ENCODE measurements around the gene LSS. TPM values are rescaled to one million over a fixed set of nuclear protein-coding genes. Genes with fewer than 3 reads are reported as not detected.
"Not testable (repeated sequence)": the region's sequence is repeated elsewhere in the genome, so short reads cannot be mapped to it uniquely, and the experiment has no call there.

LSS gene
- total and polyA plus RNA-seq, 4 donors = 27.6 to 194 (median 89.3) TPM

DNA sequence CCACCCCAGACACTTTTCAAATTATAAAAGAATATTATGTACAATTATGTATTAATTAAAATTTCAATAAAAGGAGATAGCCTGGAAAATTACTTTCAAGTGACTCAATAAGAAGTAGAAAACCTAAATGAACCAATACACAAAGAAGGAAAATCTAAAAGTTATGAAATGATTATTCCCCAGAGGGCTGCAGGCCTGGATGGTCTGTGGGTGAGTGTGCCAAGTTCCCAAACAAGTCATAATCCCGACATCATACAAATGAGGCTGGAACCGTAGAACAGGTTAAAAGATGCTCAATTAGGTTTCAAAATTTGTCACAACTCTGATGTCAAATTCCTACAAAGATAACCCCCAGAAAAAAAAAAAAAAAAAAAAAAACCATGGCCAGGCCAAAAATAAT lies 57.0 kb downstream of the LSS start:
- WGBS = 82% methylated on average over 2 of the region's 2 CpGs
- no peaks in the 10 kb centered on the region for H3K27me3 ChIP-seq (ENCODE audit: control insufficient read depth in 4 of 4, insufficient read depth in 4 of 4, low read length in 3 of 4)
- H3K4me3 ChIP-seq (ENCODE audit: low read depth in 1 of 3, low read length in 3 of 3) = no peak overlapping the region
- no peaks in the 10 kb centered on the region for H3K4me1 ChIP-seq (ENCODE audit: control insufficient read depth in 4 of 4, insufficient read depth in 4 of 4, low read length in 3 of 4)
- H3K9ac ChIP-seq (ENCODE audit: low read depth in 1 of 2, low read length in 2 of 2) = no peak overlapping the region
- H3K27ac ChIP-seq (ENCODE audit: low read depth in 1 of 2, low read length in 2 of 2) = no peak overlapping the region
- H3K9me3 ChIP-seq (ENCODE audit: control insufficient read depth in 4 of 4, low read length in 3 of 4) = peaks cover 0 to 2% (median 0%) of the 10 kb centered on the region in 4 donors
- TF ChIP-seq FOXA1 (IDR thresholded peaks at IDR 0.05) (no peak), NR2F2 (IDR thresholded peaks at IDR 0.05) (no peak), HNF4A (conservative IDR thresholded peaks at IDR 0.05) (no peak), SP1 (IDR thresholded peaks at IDR 0.05) (no peak), YY1 (IDR thresholded peaks at IDR 0.05) (no peak), EGR1 (IDR thresholded peaks at IDR 0.05; ENCODE audit: low read depth in 2 of 2) (no peak), RXRA (IDR thresholded peaks at IDR 0.05) (no peak), TAF1 (conservative IDR thresholded peaks at IDR 0.05) (no peak)
- TF ChIP-seq, protein P1, sequence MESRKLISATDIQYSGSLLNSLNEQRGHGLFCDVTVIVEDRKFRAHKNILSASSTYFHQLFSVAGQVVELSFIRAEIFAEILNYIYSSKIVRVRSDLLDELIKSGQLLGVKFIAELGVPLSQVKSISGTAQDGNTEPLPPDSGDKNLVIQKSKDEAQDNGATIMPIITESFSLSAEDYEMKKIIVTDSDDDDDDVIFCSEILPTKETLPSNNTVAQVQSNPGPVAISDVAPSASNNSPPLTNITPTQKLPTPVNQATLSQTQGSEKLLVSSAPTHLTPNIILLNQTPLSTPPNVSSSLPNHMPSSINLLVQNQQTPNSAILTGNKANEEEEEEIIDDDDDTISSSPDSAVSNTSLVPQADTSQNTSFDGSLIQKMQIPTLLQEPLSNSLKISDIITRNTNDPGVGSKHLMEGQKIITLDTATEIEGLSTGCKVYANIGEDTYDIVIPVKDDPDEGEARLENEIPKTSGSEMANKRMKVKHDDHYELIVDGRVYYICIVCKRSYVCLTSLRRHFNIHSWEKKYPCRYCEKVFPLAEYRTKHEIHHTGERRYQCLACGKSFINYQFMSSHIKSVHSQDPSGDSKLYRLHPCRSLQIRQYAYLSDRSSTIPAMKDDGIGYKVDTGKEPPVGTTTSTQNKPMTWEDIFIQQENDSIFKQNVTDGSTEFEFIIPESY (IDR thresholded peaks at IDR 0.05) = no peak
- TF ChIP-seq, protein P2, sequence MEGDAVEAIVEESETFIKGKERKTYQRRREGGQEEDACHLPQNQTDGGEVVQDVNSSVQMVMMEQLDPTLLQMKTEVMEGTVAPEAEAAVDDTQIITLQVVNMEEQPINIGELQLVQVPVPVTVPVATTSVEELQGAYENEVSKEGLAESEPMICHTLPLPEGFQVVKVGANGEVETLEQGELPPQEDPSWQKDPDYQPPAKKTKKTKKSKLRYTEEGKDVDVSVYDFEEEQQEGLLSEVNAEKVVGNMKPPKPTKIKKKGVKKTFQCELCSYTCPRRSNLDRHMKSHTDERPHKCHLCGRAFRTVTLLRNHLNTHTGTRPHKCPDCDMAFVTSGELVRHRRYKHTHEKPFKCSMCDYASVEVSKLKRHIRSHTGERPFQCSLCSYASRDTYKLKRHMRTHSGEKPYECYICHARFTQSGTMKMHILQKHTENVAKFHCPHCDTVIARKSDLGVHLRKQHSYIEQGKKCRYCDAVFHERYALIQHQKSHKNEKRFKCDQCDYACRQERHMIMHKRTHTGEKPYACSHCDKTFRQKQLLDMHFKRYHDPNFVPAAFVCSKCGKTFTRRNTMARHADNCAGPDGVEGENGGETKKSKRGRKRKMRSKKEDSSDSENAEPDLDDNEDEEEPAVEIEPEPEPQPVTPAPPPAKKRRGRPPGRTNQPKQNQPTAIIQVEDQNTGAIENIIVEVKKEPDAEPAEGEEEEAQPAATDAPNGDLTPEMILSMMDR (IDR thresholded peaks at IDR 0.05; ENCODE audit: low read depth, low read length, missing input control) = no peak
- TF ChIP-seq, protein P3, sequence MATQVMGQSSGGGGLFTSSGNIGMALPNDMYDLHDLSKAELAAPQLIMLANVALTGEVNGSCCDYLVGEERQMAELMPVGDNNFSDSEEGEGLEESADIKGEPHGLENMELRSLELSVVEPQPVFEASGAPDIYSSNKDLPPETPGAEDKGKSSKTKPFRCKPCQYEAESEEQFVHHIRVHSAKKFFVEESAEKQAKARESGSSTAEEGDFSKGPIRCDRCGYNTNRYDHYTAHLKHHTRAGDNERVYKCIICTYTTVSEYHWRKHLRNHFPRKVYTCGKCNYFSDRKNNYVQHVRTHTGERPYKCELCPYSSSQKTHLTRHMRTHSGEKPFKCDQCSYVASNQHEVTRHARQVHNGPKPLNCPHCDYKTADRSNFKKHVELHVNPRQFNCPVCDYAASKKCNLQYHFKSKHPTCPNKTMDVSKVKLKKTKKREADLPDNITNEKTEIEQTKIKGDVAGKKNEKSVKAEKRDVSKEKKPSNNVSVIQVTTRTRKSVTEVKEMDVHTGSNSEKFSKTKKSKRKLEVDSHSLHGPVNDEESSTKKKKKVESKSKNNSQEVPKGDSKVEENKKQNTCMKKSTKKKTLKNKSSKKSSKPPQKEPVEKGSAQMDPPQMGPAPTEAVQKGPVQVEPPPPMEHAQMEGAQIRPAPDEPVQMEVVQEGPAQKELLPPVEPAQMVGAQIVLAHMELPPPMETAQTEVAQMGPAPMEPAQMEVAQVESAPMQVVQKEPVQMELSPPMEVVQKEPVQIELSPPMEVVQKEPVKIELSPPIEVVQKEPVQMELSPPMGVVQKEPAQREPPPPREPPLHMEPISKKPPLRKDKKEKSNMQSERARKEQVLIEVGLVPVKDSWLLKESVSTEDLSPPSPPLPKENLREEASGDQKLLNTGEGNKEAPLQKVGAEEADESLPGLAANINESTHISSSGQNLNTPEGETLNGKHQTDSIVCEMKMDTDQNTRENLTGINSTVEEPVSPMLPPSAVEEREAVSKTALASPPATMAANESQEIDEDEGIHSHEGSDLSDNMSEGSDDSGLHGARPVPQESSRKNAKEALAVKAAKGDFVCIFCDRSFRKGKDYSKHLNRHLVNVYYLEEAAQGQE (IDR thresholded peaks at IDR 0.05) = no peak
- TF ChIP-seq, protein P4, sequence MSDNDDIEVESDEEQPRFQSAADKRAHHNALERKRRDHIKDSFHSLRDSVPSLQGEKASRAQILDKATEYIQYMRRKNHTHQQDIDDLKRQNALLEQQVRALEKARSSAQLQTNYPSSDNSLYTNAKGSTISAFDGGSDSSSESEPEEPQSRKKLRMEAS (IDR thresholded peaks at IDR 0.05) = no peak
- TF ChIP-seq, protein P5, sequence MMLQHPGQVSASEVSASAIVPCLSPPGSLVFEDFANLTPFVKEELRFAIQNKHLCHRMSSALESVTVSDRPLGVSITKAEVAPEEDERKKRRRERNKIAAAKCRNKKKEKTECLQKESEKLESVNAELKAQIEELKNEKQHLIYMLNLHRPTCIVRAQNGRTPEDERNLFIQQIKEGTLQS (IDR thresholded peaks at IDR 0.05) = no peak
- H3K36me3 ChIP-seq (ENCODE audit: control insufficient read depth in 4 of 4, insufficient read depth in 3 of 4, low read depth in 1 of 4, low read length in 3 of 4) = no peaks in the 10 kb centered on the region
- DNase-seq (ENCODE audit: low spot score) = no peak

DNA sequence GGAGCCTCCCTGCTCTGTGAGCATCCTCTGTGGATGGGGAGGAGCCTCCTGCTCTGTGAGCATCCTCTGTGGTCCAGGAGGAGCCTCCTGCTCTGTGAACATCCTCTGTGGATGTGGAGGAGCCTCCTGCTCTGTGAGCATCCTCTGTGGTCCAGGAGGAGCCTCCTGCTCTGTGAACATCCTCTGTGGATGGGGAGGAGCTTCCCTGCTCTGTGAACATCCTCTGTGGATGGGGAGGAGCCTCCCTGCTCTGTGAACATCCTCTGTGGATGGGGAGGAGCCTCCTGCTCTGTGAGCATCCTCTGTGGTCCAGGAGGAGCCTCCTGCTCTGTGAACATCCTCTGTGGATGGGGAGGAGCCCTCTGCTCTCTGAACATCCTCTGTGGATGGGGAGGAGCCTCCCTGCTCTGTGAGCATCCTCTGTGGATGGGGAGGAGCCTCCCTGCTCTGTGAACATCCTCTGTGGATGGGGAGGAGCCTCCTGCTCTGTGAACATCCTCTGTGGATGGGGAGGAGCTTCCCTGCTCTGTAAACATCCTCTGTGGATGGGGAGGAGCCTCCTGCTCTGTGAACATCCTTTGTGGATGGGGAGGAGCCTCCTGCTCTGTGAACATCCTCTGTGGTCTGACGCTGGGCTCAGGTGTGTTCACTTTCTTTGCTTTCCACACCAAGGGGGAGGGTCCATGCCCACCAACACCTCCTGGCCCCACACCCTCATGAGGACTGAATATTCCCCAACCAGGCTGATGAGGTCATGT lies 58.0 kb downstream of the LSS start:
- WGBS = 76% methylated on average over 1 of the region's 1 CpG
- not testable (repeated sequence) for DNase-seq (ENCODE audit: low spot score)

More for the DNA sequence above, 58.0 kb downstream of the LSS start:
- H3K9ac ChIP-seq (ENCODE audit: low read depth in 1 of 2, low read length in 2 of 2); H3K9me3 ChIP-seq (ENCODE audit: control insufficient read depth in 4 of 4, low read length in 3 of 4); H3K4me1 ChIP-seq (ENCODE audit: control insufficient read depth in 4 of 4, insufficient read depth in 4 of 4, low read length in 3 of 4); H3K27ac ChIP-seq (ENCODE audit: low read depth in 1 of 2, low read length in 2 of 2); H3K4me3 ChIP-seq (ENCODE audit: low read depth in 1 of 3, low read length in 3 of 3); H3K36me3 ChIP-seq (ENCODE audit: control insufficient read depth in 4 of 4, insufficient read depth in 3 of 4, low read depth in 1 of 4, low read length in 3 of 4); H3K27me3 ChIP-seq (ENCODE audit: control insufficient read depth in 4 of 4, insufficient read depth in 4 of 4, low read length in 3 of 4): not testable (repeated sequence)
